Measurements from ENCODE around the gene SRGAP1.

Gene SRGAP1

DNA sequence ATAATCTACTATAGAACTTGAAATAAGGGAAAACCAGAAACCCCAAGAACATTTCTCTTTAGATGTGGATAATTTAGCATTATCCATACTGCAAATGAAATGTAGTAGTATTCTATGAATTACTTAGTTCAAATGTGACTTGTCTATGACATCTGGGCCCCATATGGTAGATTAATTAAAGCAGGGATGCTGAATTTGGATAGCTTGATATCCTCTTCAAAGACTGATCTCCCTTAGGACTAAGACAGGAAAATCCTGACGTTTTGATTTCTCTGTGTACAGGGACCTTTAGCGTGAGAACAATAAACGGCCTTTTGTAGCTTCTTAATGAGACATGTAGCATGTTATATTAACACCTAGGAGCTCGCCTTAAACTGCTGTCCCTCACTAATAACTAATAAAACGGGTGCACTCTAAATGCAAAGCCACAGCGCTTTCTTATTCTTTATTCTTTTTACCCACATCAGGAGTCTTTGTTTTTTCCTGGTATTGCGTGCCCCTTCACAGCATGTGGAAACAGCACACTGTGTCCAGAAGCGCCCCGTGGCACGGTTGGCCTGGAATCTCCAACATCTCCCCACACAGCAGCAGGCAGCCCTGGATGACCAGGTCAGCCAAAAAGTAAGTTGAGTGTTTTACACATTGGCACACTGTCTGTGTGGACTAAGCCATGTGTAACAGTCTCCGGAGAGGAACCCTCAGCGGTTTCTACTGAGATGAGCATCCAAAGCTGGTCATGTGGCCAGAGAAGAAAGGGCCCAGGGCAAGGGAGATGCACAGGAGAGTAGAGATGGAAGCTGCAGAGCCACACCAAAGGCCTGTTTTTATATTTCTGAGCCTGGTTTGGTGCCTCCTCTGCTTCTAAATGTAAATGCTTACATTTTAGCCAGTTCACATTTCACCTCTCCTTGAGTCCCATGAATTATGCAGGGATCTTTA, 93.1 kb downstream of the SRGAP1 start:
- no peak for DNase-seq (ENCODE audit: low spot score)

DNA sequence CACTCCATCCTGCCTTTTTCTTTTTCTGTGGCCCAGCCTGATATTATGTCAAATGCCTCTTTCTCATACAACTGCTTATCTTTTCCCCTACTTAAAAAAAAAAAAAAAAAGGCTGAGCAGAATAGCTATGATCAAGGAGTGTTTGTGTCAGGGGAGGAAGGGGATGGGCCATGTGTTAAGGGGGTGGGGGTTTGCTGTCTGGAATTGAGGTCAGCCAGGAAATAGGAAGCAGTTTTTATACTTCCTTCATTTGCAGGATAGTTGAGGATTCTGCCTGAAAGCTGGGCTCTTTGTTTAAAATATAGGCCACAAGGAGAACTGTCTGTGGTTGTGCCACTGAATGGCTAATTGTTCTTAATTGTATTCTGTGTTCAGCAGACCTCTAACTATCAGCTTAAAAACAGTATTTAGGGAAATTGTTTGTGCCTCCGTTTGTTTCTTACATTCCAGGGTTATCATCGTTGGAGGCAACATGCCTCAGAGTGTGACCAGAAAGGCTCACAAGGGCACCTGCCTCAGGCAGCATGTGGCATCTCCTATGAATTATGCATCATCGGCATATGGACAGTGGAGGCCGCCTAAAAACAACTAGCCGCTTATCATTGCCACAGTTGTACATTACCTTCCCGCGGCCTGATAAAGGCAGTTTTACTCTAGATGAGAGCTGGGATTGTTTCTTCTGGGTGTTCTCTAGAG, 96.0 kb downstream of the SRGAP1 start:
- DNase-seq (ENCODE audit: low spot score): no peak

DNA sequence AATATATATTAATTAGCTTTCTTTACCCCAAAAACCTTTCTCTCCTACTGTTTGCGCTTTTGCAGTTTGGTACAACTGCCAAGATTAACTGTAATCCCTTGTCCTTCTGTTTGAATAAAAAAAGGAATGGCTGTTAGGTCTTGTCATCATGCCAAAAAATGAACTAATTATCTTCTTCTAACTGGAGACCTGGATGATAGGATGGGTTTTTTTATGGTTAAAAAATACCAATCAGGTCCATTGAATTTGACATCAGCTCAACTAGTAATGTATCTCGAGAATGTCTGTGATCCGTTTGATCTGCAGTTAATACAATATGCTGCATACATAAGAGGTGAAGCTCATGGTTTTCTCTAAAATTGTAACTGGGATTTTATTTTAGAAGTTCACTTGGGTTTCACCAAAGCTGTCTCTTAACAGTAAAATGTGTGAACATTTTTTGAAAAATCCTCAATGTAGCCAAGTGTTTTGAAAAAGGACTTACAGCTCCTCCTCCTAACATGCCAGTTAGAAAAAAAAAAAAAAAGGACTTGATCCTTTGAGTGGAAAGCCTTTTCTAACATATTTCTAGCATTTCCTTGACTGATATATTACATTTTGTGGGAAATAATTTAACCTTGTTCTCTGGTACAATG, 96.8 kb downstream of the SRGAP1 start:
- DNase-seq (ENCODE audit: low spot score): no peak

DNA sequence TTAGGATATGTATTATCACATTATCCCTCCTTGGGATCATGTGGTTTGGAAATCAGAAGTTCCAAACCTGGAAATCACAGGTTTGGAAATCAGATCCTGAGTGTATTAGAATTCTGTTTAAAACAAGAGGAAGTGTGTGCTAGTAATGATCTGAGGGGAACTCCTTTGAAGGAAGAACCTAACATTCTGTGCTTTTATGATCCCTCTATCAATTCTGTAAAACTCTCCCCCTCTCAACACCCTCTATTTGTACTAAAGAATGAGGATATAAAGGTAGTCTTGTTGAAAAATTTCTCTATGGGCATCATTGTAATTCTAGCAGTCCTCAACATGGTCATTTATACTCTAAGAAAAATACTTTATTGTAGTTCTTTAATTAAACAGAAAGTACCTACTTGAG, 97.4 kb downstream of the SRGAP1 start:
- DNase-seq (ENCODE audit: low spot score): no peak

DNA sequence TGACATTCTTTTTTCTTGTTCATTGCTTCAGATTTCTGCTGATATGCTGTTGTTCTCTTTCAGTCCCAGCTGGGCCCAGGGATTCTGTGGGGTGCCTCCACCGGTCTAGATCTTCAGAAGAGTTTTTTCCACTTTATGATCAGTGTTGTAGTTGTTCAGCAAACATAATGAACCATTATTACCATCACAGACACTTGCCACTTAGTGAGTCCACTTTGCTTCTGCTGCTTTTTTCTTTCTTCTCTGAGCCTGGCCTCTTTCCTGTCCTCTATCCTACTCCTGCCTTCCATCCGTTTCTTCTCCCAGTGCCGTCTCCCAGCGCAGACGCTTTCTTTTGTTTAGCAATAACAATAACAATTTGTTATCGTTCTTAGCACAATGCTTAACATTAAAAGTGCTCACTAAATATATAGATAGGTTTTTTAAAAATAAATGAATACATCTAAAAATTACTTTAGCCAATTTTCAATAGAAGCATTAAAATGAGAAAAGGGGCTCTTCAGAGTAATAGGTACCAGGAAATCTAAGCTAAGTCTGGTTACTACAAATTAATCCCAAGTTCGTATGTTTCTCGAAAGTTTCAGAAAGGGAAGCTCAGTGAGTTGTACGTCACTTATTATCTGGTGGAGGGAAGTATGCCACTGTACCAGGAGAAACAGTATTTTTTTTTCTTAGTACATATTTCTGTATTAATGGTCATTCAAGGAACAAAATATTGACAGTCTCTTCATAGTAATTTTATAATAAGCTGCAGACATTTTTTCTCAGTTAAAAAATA, 98.2 kb downstream of the SRGAP1 start:
- no peak for DNase-seq (ENCODE audit: low spot score)

DNA sequence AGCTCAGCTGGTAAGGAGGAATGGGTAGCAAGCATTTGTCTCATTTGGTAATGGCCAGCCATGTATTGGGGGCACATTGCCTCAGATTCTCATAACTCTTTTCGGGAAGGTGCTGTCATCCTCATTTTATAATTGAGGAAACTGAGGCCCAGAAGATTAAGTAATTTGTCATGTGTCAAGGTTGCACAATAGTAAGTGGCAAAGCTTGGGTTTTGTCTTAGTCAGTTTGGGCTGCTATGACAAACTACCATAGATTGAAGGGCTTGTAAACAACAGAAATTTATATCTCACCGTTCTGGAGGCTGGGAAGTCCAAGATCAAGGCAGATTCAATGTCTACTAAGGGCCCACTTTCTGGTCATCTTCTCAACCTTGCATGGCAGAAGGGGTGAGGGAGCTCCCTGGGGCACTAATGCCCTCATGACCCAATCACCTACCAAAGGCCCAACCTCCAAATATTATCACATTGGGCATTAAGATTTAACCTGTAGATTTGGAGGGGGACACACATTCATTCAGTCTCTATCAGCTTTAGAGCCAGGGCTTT, 99.6 kb downstream of the SRGAP1 start:
- no peak for DNase-seq (ENCODE audit: low spot score)

DNA sequence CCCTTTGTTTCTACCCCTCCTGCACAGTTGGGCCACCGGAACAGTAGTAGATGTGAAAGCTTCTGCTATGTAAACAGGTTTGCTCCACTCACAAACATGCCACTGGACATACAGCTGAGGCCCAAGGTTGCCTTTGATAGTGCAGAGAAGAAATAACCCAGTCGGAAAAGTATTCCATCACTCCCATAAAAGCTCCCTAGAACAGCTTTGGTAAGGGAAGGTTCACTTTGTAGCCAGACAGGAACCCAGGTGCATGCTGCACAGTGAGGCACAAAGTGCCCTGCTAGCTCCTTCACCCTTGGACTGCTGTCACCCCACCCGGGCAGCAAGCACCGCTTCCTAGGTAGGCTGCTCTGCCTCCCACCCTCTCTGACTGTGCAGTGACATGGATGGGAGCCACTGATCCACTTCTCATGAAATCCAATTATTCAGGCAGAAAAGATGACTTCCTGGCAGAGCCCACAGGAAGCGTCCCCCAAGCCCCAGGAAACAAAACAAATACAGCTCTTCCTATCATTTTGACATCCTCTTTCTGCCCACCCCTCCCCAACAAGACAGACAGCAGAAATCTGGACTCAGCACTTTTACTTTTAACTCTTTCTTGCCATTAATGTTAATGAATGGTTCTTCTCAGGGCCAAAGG, 100.2 kb downstream of the SRGAP1 start:
- no peak for DNase-seq (ENCODE audit: low spot score)

DNA sequence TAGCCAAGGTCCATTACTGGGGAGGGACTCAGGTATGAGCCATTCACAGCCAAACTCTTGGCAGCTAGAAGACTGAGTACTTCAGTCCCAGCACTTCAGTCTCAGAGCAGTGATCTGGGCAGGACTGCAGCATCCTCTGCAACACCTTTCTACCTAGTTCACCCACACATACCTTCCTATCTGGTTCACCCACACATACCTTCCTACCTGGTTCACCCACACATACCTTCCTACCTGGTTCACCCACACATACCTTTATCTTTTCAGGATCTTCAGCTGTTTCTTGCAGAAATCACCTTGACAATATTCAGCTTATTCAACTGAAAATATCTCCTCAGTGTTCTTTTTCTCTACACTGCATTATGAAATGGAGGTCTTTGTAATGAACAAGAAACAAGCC, 101.3 kb downstream of the SRGAP1 start:
- DNase-seq (ENCODE audit: low spot score): no peak

DNA sequence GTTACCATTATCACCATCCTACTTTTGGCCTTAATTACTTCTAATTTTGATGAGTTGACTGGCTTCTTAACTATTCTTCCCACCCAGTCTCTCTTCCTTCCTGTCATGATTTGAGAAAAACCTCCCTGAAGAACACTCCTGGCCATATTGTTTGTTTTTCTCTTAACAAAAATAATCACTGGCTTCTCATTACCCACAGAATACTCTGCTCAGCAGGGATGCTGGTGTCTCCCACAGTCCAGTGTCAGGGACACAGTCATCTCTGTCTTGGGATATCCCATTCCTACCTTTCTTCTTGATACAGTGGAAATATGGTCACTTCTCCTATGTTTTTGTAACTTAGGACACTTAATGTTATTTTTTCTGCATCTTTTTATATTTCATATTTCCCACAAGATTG, 103.7 kb downstream of the SRGAP1 start:
- DNase-seq (ENCODE audit: low spot score): no peak

DNA sequence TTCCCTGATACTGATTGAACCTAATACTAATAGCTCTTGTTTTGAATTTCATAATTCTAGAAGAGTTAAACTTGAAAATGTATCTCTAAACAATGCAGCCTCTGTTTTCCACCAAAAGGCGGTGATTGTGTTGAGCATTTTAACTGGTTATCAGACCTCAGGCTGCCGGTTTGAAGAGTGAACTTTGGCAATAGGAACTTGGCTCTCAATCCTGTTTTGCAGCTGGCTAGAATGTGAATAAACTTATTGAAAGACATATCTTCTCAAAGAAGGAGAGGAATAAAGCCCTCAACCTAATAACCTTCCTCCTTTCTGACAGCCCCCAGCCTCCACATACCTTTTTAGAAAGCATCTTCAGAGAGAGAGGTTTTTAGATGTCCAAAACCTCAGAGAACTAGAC, 105.4 kb downstream of the SRGAP1 start:
- DNase-seq (ENCODE audit: low spot score): no peak

DNA sequence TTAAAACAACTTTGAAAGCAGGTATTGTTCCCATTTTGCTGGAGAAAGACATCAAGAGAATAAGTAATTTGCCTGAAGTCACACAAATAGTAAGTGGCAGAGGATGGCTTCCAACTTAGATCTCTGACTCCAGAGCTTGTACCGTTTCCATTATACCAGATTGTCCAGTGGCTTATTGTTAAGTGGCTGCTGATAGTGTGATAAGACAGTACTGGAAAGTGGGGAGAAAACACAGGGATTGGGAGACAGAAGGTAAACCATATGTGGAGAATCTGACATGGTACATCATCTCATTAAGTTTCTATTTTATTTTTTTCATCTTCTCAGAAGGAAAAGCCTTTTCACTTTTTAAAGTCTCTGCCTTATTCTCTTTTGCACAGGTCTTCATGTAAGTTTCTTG, 108.5 kb downstream of the SRGAP1 start:
- DNase-seq (ENCODE audit: low spot score): no peak

DNA sequence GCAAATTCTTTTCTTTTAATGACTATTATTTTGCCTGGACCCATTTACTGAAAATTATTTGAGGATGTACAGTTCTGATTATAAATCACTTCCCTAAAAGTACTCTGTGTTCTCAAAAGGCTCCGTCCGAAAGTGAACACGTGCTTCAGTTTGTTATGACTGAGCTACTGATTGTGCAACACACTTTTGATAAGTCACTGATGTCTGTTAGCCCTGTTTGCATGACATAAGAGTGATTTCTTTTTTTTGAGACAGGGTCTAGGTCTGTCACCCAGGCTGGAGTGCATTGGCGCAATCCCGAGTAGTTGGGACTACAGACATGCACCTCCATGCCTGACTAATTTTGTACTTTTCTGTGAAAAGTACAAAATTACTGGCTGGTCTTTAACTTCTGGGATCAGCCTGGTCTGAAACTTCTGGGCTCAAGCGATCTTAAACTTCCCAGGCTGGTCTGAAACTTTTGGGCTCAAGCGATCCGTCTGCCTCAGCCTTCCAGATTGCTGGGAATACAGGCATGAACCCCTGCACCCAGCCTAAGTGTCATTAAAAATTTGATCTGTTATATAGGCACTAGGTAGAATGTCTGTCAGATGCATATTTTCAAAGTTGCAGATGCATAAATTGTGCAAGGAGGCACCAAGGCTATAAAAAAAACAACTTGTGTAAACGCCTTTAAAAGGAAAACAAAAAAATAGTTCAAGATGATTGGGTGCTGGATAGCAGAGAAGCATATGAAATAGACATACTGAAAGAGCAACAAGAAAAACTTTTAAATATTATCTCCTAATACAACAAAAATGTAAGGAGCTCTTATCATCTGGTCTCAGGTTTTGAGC, 111.5 kb downstream of the SRGAP1 start:
- no peak for DNase-seq (ENCODE audit: low spot score)

DNA sequence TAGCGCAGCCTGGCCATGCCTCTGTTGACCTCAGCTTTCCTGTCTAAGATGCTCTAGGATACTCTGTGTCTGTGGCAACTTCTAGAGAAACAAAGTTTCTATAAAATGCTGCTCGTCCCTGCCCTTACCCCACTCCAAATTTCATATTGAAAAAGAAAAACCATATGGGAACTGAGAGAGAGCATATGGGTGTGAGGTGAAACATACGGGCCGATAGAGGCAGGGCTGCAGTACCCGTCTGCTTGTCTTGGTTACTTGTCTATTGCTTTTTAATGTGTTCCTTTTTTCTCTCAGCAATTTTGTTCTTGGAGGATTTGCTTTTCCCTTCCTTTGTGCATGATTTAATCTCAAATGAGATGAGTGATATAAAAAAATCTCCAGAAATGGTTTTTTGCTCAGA, 113.0 kb downstream of the SRGAP1 start:
- no peak for DNase-seq (ENCODE audit: low spot score)

DNA sequence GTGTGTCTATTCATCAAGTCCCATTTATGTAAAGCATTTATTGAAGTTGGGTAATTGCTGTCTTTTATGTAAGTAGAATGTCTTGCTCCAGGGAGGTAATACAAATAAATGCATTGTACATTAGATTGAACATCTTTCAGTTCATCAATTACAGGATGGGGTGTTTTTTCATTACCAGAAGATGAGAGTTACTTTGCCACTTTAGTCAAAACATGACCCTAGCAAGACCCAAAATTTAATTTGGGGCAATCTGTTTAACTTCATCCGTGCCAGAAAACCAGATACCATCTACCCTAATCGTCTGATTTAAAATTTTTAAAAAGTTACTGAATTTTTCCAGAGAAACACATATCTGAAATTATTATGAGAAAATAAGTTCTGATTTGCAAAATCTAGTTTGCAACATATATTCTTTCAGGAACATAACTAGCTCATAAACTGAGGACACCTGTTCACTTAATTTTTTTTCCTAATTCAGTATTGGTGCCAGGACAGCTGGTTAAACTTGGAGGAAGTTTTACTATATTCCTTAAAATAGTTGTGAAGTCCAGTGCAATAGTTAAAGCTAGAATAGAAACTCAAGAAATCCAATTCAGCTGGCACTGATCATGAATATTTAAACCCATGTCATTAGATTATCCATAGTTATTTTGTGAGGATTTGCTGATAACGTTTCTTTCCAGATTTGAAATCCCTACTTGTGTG, 114.5 kb downstream of the SRGAP1 start:
- no peak for DNase-seq (ENCODE audit: low spot score)

DNA sequence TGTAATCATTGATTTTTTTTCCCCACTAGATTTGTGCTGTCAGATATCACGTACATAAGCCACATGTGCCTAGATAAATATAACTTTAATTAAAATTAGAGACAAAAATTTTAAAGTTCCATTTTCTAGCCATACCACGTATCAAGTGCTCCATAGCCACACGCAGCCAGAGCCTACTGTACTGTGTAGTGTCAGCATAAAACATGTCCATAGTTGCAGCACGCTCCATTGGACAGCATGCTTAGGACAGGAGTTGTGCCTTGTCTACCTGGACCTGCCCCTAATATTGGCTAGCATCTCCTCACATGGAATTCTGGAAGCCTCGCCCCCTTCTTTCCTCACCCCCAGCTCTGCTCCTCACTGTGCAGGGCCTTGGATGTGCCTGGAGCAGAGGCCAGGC, 116.5 kb downstream of the SRGAP1 start:
- no peak for DNase-seq (ENCODE audit: low spot score)

DNA sequence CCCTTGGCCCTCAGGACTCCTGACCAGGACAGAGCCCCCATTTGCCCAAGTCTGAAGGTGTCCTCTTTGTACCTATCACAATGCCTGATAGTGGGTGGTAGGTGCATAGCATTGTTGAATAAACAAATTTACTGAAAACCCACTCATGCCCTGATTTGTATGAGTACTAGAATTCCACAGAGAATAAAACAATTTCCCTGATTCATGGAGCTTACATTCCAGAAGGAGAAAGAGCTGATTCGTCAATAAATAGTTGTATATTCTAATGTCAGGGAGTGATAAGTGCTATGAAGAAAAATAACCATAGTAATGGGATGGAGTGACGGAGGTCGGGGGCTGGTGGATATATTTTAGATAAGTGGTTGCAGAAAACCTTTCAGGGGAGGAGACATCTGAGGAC, 117.0 kb downstream of the SRGAP1 start:
- DNase-seq (ENCODE audit: low spot score): no peak

DNA sequence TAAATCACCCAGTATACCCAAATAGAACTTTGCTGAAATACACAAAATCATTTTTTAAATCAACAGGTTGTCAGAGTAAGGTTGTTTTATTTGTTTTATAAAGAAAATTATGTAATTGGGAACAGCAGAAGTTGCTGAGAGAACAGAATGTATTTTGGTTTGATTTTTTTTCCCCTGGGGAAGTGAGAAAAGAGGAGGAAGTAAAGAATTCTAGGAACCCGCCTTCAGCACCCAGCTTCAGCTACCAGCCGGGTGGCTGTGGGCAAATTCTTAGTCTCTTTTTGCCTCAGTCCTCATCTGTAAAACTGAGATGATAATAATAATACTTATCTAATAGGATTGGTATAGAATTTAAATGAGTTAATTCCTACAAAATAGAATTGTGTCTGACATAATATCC, 119.4 kb downstream of the SRGAP1 start:
- no peak for DNase-seq (ENCODE audit: low spot score)

DNA sequence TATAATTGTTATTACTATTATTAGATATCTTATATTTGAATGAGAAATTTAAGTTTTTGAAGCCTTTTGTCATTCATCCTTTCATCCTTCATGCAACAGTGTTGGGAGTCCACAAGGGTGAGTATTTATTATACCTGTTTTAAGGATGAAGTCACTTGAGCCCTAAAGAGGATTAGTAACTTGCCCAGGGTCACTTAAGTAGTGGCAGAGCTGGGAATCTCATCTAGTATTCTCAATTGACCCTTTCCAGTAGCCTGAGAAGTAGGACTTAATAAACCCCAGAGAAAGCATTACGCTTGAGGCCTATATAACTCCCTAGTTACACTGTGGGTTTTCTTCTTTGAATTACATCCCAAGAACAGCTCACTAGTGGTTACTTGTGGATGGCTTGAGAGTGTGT, 119.8 kb downstream of the SRGAP1 start:
- DNase-seq (ENCODE audit: low spot score): no peak

DNA sequence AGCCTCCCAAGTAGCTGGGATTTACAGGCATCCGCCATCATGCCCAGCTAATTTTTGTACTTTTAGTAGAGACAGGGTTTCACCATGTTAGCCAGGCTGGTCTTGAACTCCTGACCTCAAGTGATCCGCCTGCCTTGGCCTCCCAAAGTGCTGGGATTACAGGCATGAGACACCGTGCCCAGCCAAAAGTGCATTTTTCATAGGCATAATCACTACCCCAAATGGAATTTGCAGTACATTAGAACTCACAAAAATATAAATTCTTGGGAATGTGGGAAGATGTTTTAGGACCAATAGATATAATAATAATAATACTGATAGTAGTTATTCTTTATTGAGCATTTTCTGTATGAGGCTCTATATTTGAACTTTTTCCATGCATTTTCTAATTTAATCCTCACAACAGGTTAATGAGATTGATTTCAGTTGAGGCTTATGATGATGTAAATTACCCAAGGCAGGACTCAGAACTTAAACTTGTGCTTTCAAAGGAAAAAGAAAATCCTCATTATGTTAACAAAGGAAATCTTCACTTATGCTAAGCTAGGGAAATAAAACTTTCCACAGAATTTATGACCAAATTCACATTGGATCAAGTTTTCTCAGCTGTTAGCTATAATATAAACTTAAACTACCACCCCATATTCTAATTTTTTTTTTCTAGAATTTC, 121.6 kb downstream of the SRGAP1 start:
- DNase-seq (ENCODE audit: low spot score): no peak

Measured in iPS-NIHi11 (cell line).